Psoas muscle (tissue), 8 donors: Measurements from ENCODE around the gene GGA1. TPM values are rescaled to one million over a fixed set of nuclear protein-coding genes. Genes with fewer than 3 reads are reported as not detected.

Experiments
- ATAC-seq, 4 donors: fragments of 200-7000 bp; cut with Tn5 transposase; one replicate each; pipeline ENCODE4 v1.9.1; 2020; ENCODE audit warnings: moderate library complexity in 3 of 4, mild to moderate bottlenecking in 2 of 4
- DNase-seq, 2 donors: peaks; one replicate each; pipeline ENCODE4 v3.0.0-alpha.2; 2020
- H3K27ac ChIP-seq: fragments of 200-600 bp; one replicate; pipeline ENCODE4 v1.8.0; 2022
- H3K27me3 ChIP-seq, 3 donors: fragments of 200-600 bp in 1 of 3; one replicate each; pipeline versions ENCODE4 v1.6.1 to v1.8.0; 2013 to 2022; ENCODE audit warnings: low read length in 2 of 3, mild to moderate bottlenecking in 2 of 3, moderate library complexity in 1 of 3; ENCODE audit not compliant: insufficient read depth in 3 of 3
- H3K36me3 ChIP-seq, 2 donors: fragments of 200-600 bp in 1 of 2; one replicate each; pipeline versions ENCODE4 v1.6.1 to v1.8.0; 2013 to 2022; ENCODE audit warnings: low read depth in 1 of 2, mild to moderate bottlenecking in 1 of 2, moderate library complexity in 1 of 2; ENCODE audit not compliant: insufficient read depth in 1 of 2
- H3K4me1 ChIP-seq: fragments of 200-600 bp; one replicate; pipeline ENCODE4 v1.8.0; 2022
- H3K4me3 ChIP-seq: fragments of 200-600 bp; one replicate; pipeline ENCODE4 v1.8.0; 2022; ENCODE audit warnings: mild to moderate bottlenecking
- H3K9me3 ChIP-seq: fragments of 200-600 bp; one replicate; pipeline ENCODE4 v1.8.0; 2022
- CTCF ChIP-seq: fragments of 200-600 bp; IDR thresholded peaks from one replicate; pipeline ENCODE4 v1.8.0; 2022; ENCODE audit warnings: antibody characterized with exemption
- WGBS, 3 donors: extraction: QIAGEN DNeasy Blood & Tissue Kit; methylation state at CpG; one replicate each; pipeline versions ENCODE4 v1.1.6 to v1.1.7; 2013; 5-methylcytosine and 5-hydroxymethylcytosine counted together
- intact Hi-C, 2 donors: fragments of 100-400 bp; cut with DNase I; formaldehyde crosslinking; loops; one replicate each; pipeline versions ENCODE4 v1.11.0 to v1.14.2; 2022
- polyA plus RNA-seq, 3 donors: library from polyadenylated mRNA; stranded (reverse); fragments of 200-250 nt; gene quantifications; one replicate each; pipeline ENCODE4 v1.2.3, GENCODE V29; 2013
- total RNA-seq, 4 donors: library from RNA; stranded (reverse); fragmentation: NEBNext Ultra II Directional in 2 of 4; extraction: Animal tissue kit (Norgen Biotek cat#: 25700) in 2 of 4; gene quantifications; one replicate each; pipeline versions ENCODE4 v1.2.1 to v1.2.4, GENCODE V29; 2021 to 2023
- donor health status: healthy with polysubstance abuse.
- donor health status: DM: no; HTN: no; CAD: no; lungs with moderate emphysema.
- donor health status: Bipolar disorder and iron deficiency.
- donor health status: healthy.
- donor health status: DM: yes; HTN: yes; CAD: no.
- donor health status: DM: no; HTN: no; CAD: no.
- donor health status: DM: no; HTN: no; CAD: no.
- donor health status: DM: yes; HTN: yes; CAD: no.

Gene GGA1
- total and polyA plus RNA-seq, 7 donors: 30.2 to 39.4 (median 33.9) TPM

- peaks cover 0 to 5% (median 0%) of the 10 kb centered on the region in 3 donors for H3K27me3 ChIP-seq
- H3K9me3 ChIP-seq: no peaks in the 10 kb centered on the region
- 57 to 65% (median 63%) methylated on average over 5 of the region's 5 CpGs for WGBS, 3 donors
- intact Hi-C loops: no loop called here
- no peak overlapping the region for H3K27ac ChIP-seq
- TF ChIP-seq CTCF: no peak
- no peaks in the 10 kb centered on the region for H3K36me3 ChIP-seq
- DNase-seq: no peak
- ATAC-seq: no peak
- H3K4me3 ChIP-seq: no peak overlapping the region
- peaks cover 10% of the 10 kb centered on the region for H3K4me1 ChIP-seq
Observed at GRCh38 chr22:37604875-37605274, 3.8 kb upstream of the GGA1 start.

- peak; percentile 16 to 42 (median 22) for ATAC-seq
- intact Hi-C loops: no loop called here
Observed at GRCh38 chr22:37607010-37607934, 1.4 kb upstream of the GGA1 start.

GRCh38 chr22:37607935-37608476, 628 bp upstream of the GGA1 start:
- ATAC-seq: peak in 1 of 4 donors; percentile 0
- 2 to 3% (median 2%) methylated on average over 17 of the region's 17 CpGs for WGBS, 3 donors
- intact Hi-C loops: no loop called here

More at GRCh38 chr22:37607010-37607934, 1.4 kb upstream of the GGA1 start:
- peaks cover 24% of the 10 kb centered on the region for H3K4me1 ChIP-seq
- peak overlapping the region; percentile 99 for H3K4me3 ChIP-seq
- DNase-seq: peak; percentile 73 to 87
- peaks cover 0 to 5% (median 0%) of the 10 kb centered on the region in 3 donors for H3K27me3 ChIP-seq
- H3K36me3 ChIP-seq: no peaks in the 10 kb centered on the region
- 3 to 4% (median 3%) methylated on average over 43 to 44 of the region's 44 CpGs for WGBS, 3 donors
- TF ChIP-seq CTCF: peak; percentile 93
- H3K27ac ChIP-seq: peak overlapping the region; percentile 93
- no peaks in the 10 kb centered on the region for H3K9me3 ChIP-seq

More at GRCh38 chr22:37607935-37608476, 628 bp upstream of the GGA1 start:
- Histone ChIP-seq H3K27me3 (peaks cover 0 to 5% (median 0%) of the 10 kb centered on the region in 3 donors), H3K4me1 (peaks cover 24% of the 10 kb centered on the region), H3K9me3 (no peaks in the 10 kb centered on the region), H3K27ac (peak overlapping the region; percentile 93), H3K36me3 (no peaks in the 10 kb centered on the region), H3K4me3 (peak overlapping the region; percentile 99)
- DNase-seq: no peak
- no peak for TF ChIP-seq CTCF
